Stimulated activated CD4-positive, alpha-beta T cell treated with anti-CD3 and anti-CD28 coated beads, Interleukin-1b, Interleukin-23, amount 100 ng/mL, for 4 hours (primary cell): ENCODE data around the gene CIDEA.
"Not testable (repeated sequence)": the region's sequence is repeated elsewhere in the genome, so short reads cannot be mapped to it uniquely, and the experiment has no call there.

Source experiments
- DNase-seq, 2 donors: peaks; one replicate each; pipeline ENCODE4 v3.0.0-alpha.2; 2020; ENCODE audit warnings: low read depth in 2 of 2

CIDEA gene, protein sequence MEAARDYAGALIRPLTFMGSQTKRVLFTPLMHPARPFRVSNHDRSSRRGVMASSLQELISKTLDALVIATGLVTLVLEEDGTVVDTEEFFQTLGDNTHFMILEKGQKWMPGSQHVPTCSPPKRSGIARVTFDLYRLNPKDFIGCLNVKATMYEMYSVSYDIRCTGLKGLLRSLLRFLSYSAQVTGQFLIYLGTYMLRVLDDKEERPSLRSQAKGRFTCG

DNA sequence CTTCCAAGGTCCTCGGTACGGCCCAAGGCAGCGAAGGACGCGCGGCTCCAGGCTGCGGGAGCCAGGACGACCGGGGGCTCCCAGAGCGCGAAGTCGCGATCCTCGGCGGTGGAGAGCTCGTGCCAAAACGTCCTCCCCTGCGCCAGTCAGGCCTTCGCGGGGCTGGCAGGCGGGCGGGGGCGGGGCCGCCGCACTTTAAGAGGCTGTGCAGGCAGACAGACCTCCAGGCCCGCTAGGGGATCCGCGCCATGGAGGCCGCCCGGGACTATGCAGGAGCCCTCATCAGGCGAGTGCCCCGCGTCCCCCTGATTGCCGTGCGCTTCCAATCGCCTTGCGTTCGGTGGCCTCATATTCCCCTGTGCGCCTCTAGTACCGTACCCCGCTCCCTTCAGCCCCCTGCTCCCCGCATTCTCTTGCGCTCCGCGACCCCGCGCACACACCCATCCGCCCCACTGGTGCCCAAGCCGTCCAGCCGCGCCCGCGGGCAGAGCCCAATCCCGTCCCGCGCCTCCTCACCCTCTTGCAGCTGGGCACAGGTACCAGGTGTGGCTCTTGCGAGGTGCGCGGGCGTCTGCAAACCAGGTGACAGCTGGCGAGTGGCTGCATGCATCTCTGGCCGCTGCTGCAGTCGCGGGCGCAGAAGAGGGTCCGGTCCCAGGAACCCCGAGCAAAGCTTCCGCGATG lies at the start of gene CIDEA:
CIDEA (plus strand) TSS at position 226 of the 684 bp plus-strand sequence; CDS start at position 249, 23 bp downstream.
- no peak for DNase-seq

DNA sequence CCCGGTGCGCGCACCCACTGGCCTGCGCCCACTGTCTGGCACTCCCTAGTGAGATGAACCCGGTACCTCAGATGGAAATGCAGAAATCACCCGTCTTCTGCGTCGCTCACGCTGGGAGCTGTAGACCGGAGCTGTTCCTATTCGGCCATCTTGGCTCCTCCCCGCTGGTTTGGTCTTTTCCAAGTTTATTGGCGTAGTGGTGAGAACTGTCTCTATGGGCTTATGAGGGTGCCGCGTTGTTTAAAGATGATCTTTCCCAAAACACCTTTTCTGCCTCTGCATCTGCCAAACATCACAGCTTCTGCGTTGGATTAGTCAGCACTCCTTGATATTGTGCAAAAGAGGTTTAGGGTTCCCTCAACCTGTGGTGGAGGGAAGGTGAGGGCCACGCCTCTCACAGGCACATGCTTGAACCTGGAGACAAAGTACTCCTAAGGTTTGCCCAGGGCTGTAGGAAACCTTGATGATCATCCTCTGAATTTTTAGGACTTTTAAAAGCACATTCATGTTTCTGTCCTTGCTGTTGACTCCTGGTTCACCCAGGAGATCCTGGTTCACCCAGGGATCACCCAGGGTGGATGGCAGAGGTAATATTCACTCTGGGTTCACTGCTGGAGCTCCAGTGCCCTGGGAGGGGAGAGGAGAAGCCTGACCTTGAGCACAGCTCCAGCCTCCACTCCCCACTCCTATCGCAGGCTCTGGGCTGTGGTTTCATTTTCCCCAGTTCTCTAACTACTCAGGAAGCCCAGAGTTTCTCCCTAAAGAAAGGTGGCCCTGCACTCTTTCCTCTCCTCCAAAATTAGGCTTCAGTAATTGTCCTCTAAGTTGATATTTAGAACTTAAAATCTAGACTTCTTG lies 45.6 kb upstream of the CIDEA start:
- not testable (repeated sequence) for DNase-seq

DNA sequence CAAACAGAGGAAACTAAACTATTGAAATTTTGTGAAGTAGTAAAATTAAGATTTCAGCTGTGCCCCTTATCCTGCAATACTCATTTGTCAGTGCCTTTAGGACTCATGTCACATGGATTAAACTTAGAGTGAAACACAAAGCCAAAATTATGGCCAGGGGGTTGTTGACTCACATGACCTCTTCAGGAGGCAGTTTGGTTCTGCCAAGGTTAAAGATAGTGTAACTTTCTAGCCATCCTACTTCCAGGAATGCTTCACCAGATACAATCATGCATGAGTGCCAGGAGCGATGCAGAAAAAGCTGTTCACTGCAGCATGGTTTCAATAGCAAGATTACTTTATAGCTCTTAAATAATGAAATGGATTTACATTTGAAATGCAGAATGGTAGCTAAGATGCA lies 41.9 kb upstream of the CIDEA start:
- not testable (repeated sequence) for DNase-seq

DNA sequence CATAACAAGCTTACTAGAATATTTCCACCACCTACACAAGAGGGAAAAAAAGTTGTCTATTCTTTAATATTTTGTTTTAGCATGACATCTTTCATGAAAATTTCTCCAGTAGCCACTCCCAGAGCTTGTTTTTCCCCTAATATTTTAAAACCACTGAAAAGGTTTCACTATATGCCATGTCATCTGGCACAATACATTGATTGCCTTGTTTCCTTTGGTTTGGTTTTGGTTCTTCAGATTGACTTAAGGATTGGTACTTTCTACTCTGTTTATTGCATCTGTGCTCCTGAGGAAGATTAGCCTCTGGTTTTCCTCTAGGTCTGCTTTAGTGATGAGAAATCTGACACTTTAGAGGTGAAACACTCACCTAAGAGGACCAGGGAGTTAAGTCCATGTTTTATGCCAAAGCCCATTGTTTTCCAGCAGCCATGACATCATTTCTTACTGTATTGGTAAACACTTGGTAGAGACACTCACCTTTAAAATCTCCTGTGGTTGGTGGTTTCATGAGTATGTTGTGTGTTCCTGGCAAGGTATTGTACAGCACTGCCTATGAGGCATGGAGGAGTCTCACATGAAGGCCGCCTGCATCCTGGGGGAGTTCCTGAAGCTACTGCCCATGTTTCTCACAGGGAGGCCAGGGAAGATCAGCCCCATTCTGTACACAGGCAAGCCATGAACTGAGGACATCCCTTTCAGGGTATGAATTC lies 39.7 kb upstream of the CIDEA start:
- DNase-seq: not testable (repeated sequence)

DNA sequence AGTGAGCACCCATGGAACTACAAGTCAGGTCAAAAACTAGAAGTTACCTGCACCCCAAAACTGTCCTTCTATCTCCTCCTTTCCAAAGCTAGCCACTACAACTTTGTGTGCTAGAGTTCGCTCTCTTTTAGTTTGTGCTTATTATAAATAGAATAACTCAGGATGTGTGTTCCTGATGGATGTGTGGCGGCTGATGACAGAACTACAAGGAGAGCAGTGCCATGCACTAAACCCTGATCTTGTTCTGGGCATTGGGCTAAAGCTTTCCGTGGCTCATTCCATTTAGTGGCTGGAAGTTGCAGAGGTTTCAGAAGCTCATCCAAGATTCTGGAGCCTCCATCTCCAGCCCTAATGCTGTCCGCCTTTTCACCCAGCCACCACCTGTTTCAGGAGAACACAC lies 37.7 kb upstream of the CIDEA start:
- not testable (repeated sequence) for DNase-seq

DNA sequence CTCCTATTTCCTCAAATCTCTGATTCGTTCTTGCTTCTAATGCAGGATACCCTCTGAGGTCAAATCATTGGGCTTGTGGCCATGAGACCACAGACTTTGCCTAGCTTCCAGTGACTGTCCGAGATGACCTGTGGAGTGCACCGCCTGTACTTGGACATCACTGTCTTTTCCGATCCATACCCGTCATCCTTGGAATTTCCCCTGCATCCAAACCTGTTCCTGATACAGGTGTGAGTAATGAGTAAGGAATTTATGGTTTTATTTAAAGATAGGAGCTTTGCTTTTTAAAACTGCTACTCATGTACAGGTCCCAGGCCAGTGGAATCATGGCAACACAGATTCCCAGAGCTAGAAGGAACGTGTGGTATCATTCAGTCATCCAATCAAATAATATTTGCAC lies 35.6 kb upstream of the CIDEA start:
- not testable (repeated sequence) for DNase-seq

DNA sequence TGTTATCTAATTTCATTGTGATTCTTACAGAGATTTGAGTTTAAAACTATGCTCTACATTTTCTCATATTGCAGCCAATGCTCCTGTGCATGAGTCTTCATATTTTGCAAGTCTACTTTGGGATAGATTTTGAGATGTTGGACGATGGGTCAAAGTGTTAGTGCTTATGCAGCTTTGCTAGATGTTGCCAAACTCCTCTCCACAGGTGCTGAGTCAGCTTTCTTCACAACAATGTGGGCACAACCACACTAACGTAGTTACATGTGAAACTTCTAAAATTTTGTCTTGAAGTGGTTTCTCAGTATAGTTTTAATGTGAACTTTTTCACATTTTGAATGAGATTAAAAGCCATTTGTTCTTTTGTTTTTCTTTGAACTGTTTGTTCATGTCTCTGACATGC lies 32.1 kb upstream of the CIDEA start:
- not testable (repeated sequence) for DNase-seq

DNA sequence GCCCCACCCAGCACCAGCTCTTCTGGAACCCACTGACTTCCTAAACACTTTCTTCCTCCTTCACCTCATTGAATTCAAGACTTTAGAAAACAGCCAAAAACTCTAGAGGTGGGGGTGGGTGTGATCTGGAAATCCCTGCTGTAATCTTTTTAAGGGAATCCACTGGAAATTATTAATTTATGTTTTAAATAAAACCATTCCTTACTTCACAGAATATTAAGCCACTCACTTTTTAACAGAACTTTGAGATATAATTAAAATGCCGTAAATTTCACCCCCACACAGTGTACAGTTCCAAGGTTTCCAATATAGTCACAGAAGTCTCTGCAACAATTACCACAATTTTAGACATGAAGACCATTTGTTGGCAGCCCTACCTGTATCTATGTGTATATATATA lies 30.8 kb upstream of the CIDEA start:
- not testable (repeated sequence) for DNase-seq

DNA sequence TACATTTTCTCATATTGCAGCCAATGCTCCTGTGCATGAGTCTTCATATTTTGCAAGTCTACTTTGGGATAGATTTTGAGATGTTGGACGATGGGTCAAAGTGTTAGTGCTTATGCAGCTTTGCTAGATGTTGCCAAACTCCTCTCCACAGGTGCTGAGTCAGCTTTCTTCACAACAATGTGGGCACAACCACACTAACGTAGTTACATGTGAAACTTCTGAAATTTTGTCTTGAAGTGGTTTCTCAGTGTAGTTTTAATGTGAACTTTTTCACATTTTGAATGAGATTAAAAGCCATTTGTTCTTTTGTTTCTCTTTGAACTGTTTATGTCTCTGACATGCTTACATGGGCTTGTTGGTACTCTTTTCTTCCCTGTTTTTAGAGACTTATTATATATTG lies 27.4 kb upstream of the CIDEA start:
- not testable (repeated sequence) for DNase-seq

DNA sequence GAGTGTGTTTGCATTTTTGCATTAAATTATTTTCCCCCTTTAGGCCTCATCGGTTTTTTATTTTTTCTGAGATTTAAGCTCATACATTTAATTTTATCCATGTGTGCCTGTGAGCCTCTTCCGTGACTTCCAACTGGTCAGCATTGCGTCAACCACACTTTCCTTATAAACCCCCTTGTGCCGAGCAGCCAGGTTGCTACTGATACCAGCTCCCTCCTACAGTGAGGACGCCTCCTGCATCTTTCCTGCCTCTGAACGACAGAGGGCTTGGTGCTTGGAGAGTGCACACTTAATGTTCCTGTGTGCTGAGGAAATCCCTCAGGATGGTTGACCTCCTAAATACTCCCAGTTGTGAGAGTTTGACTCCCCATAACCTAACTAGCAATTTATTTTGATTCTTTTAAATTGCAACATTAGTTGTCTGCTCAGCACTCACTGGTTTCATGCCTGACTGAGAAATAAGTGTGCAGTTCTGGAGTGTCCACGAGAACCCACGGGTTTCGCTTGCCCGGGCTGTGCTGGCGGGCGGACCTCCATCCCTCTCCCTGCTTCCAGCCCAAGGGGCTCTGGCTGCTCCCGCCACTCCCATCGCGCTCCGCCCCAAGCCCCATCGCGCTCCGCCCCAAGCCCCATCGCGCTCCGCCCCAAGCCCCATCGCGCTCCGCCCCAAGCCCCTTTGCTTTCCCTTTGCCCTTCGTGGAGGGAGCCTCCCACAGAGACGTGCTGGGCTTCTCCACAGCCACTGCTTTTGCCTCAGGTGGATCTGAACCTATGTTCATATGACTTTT lies 26.6 kb upstream of the CIDEA start:
- DNase-seq: not testable (repeated sequence)

DNA sequence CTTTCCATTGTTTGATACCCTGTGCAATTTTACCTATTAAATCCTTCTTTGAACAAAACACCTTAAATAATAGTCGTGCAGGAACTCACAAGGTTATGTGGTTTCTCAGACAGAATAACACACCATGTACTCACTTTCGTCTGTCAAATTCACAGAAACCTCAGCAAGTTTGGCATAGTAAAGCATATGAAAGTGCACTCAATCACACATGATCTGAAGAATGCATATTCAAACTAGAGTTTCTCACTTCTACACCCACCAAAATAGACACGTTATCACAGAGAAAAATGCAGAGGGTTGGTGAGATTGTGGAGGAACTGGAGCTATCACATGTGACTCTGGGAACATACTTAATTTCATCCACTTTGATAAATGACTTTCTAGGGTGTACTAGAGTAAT lies 25.9 kb upstream of the CIDEA start:
- DNase-seq: not testable (repeated sequence)

DNA sequence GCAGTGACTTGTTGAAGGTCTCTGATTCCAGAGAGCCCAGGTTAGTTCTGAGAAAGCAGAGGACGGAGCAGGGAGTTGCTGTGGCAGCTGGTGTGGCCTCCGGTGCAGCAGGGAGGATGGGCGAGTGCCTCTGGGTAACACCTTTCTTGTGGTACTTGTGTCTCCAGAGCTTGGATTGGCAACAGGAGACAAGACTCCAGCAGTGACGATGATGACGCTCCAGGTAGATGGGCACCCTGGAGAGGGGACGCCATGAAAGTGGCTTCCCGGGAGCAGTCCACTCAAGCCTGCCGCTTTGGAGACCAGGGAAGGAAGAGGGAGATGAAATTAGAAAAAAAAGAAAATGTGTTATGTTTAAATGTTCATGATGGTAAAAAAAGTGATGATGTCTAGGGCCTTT lies 23.6 kb upstream of the CIDEA start:
- DNase-seq: not testable (repeated sequence)

DNA sequence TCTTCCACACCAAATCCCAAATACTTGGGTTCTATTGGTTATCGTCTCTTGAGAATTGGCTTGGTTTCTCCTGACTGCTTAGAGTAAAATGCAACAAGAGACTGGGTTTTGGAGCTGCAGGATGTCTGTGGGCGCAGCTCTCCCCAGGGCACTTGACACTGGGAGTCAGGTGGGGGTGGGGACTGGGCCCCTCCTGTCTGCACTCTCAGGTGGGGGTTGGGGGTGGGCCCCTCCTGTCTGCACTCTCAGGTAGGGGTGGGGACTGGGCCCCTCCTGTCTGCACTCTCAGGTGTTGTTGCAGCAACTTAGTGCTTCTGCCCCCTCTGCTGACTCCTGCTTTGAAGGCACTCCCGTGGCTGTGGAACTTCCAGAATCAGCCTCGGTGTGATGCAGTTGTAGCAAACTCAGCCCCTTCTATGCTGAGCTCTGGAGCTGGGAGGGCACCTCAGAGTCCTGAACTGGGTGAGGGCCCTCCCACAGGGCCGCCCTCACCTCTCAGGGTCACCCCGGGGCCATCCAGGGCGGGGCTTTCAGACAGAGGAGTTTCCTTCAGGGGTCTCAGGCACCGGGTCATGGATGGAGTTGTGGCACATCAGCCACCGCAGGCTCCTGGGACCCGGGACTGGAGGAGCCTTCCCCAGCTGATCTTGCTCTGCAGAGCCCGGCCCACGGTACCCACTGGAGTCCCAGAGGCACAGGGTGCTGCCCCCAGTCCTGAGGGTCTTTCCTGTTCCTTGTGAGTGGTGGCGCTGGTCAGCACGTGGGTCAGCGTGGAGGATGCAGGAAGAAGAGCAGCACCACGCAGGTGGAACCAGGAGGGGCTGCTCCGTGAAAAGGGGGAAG lies 22.9 kb upstream of the CIDEA start:
- no peak for DNase-seq

DNA sequence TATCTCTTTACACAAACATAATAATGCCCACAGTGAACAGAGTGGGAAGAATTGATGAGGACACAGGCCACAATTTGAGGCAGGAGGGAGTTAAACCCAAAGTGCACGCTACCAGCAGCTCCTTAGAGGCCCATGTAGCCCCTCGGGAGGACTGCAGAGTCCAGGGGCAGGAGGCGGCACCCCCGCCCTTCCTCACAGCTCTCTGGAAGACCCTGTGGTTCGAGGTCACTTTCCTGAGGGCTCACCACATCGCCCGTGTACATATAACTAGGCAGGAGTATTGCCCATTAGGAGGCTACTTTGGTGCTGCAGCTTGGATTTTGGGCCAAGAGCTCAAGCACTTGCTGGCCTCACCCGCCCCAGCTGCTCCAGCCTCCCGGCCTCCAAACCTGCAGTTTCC lies 22.2 kb upstream of the CIDEA start:
- DNase-seq: no peak

DNA sequence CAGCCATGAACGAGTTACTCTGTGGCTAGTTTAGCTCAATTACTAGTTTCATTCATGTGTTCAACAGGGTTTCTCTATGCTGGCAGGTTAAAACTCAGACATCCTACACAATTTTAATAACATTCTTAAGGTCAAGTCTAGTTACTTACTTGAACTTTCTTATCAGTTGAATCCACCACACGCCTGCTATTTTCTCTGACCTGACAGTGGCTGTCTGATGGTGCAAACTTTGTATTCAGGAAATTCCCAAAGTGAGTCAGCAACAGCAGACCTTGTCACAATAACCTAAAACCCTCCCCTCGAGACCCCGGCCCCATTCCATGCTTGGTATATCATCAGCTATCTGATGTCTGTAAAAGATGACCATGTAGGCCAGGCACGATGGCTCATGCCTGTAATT lies 20.8 kb upstream of the CIDEA start:
- no peak for DNase-seq

DNA sequence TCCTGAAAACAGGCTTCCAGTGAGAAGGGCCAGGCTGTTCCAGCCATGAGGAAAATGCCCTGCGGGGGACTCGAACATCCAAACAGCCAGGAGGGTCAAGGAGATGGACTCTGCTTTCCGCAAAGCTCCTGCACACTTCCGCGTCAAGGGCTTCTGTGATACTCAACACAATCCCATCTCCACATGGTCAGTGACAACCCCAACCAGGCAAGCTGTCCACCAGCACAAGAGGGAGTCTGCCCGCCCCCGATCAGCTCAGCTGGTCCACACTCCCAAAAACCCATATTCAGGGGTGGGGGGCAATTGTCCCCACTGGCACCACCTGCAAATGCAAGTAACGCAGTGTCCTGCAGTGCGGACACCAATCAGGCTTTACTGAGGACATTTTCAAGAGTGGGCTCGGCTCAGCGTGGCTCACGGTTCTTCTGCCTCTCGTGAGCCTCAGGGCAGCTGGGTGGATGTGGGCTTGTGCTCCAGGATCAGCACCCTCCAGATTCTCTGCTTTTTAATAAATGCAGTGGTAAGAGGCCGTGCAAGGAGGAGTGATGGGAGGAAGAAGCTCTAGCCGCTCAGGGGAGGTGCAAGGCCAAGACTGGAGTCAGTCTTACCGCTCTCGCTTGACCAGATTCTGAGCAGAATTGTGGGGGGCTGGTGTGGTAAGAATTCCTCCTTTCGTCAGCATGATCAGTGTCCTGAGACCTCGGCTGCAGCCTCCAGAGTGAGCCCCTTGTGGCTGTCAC lies 19.5 kb upstream of the CIDEA start:
- no peak for DNase-seq

DNA sequence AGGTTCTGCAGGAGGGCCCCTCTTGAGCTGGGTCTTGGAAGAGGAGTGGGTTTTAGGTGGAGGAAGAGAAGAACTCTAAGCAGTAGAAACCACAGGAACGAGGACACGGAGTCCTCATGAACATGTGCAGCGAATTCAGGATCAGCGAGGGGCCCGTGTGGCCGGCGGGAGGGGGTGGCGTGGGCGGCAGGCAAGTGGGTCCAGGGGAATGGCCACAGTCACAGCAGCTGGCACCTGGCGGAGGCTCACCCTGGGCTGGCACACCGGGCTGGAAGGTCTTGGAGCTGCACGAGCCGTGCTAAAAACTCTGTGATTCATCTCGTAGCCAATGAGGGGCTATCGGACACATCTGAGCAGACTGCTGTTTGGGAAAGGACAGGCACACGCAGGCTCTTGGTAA lies 18.0 kb upstream of the CIDEA start:
- DNase-seq: no peak

DNA sequence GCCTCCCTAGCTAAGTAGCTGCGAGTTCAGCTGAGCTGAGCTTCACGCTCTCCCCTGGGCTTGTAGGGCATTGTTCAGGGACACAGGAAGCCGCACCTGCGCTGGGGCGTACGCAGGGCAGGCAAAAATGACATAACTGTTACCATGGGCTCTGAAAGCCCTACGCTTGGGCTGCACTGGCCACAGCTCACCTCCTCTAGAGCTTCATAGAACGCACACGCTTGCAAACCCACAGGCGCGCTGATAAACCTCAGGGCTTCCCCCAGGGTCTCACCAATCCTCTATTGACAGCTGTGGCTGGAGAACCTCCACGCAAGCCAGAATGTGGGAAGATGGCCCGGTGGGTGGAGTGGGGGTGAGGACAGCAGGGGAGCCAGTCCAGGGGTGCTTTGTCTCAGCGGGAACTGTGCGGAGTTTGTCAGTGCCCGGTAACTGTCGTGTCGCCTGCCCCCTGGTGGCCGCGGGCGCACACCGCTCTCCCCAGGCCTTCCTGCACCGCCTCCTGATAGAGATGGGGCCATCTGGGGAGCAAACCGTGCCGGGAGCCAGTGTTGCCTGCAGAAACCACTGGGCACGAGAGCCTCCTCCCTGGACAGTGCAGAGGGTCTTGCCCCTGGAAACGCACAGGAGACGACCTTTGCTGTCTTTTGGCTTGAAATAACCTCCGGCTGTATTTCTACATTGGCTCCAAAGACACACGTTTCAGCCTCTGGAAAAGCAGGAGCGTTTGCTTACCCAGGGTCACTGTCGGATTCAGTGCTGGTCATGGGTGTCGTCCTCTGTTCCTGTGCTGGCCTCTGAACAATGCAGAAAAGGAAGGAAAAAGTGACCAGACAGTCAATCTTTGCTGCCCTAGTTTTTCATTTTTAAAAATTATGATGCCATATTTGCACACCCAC lies 17.0 kb upstream of the CIDEA start:
- peak; percentile 48 to 70 for DNase-seq
